Measurements from ENCODE around the gene NPAS3.

Gene NPAS3

DNA sequence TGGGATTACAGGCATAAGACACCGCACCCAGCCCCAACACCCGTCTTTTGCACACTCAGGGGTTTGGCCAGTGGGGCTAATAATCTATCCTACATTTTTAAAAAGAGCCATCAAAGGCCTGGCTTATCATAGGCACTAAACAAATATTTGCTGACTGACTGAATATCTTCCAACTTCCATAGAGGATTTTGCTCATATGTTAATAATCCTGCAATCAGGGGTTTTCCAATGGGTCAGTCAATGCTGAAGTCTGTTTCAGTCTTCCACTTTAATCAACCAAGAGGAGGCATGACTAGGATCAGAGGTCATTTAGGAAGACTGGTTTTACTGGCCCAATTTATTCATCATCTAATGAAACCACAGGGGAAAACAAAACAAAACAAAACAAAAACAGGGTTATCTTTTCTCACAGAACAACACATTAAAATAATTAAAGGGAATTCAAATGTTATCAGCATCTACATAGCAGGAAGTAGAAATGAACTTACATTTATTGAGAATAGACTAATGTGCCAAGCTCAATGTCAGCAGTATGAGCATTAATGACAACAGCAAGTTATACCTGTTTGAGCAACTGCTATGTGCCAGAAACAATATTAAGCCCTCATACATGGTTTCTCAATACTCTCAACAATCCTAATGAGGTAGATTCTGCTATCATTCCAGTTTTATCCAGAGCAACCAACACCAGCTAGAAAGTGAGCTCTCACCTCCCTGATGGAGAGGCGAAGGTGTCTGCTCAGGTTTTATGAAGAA lies 640.0 kb downstream of the NPAS3 start:
- H3K4me1 ChIP-seq (ENCODE audit: control insufficient read depth, insufficient read depth, low read length) = no peaks in the 10 kb centered on the region
- no peaks in the 10 kb centered on the region for H3K9me3 ChIP-seq (ENCODE audit: control insufficient read depth, insufficient read depth, low read depth, low read length)
- H3K27ac ChIP-seq (ENCODE audit: extremely low read depth, low read depth, low read length) = no peak overlapping the region
- no peaks in the 10 kb centered on the region for H3K36me3 ChIP-seq (ENCODE audit: control insufficient read depth in 2 of 2, insufficient read depth in 1 of 2, low read length in 2 of 2)
- CTCF ChIA-PET = no interaction called here
- TF ChIP-seq ZFP37 (tag by site-specific recombination; IDR thresholded peaks at IDR 0.05) (no peak), ZNF341 (tag by site-specific recombination; IDR thresholded peaks at IDR 0.05; ENCODE audit: low read depth) (no peak), BCL11A (tag by site-specific recombination; IDR thresholded peaks at IDR 0.05; ENCODE audit: low read depth) (no peak), MEIS1 (CRISPR knock-in tag; IDR thresholded peaks at IDR 0.05; ENCODE audit: borderline replicate concordance) (no peak), ZNF558 (tag by site-specific recombination; IDR thresholded peaks at IDR 0.05) (no peak), ZNF292 (tag by site-specific recombination; IDR thresholded peaks at IDR 0.05; ENCODE audit: borderline replicate concordance, low read depth) (no peak), ZNF48 (tag by site-specific recombination; IDR thresholded peaks at IDR 0.05) (no peak)
- TF ChIP-seq, protein P1, sequence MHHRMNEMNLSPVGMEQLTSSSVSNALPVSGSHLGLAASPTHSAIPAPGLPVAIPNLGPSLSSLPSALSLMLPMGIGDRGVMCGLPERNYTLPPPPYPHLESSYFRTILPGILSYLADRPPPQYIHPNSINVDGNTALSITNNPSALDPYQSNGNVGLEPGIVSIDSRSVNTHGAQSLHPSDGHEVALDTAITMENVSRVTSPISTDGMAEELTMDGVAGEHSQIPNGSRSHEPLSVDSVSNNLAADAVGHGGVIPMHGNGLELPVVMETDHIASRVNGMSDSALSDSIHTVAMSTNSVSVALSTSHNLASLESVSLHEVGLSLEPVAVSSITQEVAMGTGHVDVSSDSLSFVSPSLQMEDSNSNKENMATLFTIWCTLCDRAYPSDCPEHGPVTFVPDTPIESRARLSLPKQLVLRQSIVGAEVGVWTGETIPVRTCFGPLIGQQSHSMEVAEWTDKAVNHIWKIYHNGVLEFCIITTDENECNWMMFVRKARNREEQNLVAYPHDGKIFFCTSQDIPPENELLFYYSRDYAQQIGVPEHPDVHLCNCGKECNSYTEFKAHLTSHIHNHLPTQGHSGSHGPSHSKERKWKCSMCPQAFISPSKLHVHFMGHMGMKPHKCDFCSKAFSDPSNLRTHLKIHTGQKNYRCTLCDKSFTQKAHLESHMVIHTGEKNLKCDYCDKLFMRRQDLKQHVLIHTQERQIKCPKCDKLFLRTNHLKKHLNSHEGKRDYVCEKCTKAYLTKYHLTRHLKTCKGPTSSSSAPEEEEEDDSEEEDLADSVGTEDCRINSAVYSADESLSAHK (tag by site-specific recombination; IDR thresholded peaks at IDR 0.05) = no peak
- TF ChIP-seq, protein P2, sequence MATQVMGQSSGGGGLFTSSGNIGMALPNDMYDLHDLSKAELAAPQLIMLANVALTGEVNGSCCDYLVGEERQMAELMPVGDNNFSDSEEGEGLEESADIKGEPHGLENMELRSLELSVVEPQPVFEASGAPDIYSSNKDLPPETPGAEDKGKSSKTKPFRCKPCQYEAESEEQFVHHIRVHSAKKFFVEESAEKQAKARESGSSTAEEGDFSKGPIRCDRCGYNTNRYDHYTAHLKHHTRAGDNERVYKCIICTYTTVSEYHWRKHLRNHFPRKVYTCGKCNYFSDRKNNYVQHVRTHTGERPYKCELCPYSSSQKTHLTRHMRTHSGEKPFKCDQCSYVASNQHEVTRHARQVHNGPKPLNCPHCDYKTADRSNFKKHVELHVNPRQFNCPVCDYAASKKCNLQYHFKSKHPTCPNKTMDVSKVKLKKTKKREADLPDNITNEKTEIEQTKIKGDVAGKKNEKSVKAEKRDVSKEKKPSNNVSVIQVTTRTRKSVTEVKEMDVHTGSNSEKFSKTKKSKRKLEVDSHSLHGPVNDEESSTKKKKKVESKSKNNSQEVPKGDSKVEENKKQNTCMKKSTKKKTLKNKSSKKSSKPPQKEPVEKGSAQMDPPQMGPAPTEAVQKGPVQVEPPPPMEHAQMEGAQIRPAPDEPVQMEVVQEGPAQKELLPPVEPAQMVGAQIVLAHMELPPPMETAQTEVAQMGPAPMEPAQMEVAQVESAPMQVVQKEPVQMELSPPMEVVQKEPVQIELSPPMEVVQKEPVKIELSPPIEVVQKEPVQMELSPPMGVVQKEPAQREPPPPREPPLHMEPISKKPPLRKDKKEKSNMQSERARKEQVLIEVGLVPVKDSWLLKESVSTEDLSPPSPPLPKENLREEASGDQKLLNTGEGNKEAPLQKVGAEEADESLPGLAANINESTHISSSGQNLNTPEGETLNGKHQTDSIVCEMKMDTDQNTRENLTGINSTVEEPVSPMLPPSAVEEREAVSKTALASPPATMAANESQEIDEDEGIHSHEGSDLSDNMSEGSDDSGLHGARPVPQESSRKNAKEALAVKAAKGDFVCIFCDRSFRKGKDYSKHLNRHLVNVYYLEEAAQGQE (tag by site-specific recombination; IDR thresholded peaks at IDR 0.05) = no peak
- TF ChIP-seq, protein P3, sequence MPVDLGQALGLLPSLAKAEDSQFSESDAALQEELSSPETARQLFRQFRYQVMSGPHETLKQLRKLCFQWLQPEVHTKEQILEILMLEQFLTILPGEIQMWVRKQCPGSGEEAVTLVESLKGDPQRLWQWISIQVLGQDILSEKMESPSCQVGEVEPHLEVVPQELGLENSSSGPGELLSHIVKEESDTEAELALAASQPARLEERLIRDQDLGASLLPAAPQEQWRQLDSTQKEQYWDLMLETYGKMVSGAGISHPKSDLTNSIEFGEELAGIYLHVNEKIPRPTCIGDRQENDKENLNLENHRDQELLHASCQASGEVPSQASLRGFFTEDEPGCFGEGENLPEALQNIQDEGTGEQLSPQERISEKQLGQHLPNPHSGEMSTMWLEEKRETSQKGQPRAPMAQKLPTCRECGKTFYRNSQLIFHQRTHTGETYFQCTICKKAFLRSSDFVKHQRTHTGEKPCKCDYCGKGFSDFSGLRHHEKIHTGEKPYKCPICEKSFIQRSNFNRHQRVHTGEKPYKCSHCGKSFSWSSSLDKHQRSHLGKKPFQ (tag by site-specific recombination; IDR thresholded peaks at IDR 0.05) = no peak
- TF ChIP-seq, protein P4, sequence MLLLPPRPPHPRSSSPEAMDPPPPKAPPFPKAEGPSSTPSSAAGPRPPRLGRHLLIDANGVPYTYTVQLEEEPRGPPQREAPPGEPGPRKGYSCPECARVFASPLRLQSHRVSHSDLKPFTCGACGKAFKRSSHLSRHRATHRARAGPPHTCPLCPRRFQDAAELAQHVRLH (tag by site-specific recombination; IDR thresholded peaks at IDR 0.05) = no peak
- H3K4me3 ChIP-seq (ENCODE audit: low read depth, low read length) = no peak overlapping the region
- POLR2A ChIA-PET = no interaction called here

DNA sequence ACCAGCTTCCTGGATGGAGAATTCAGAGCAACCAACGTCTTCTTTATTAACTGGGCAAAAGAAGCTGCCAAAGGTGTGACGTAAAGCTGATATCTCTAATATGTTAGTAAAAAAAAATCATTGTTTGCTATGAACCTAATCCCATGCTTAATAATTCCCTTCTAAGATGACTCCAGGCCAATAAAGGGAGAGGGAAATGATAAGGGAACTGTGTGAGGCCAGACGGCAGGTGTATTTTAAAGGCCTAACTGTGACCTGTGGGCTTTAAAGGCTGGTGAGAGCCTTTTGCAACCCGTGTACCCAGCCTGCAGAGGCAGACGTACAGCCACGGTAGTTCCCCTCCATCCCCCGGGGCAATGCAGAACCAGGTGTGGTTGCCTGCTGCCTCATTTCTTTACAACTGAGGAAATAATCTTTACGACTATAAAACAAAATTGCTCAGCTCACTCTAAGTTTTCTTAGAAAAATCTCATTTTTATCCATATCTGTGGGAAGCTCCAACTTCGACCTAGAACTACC lies 641.6 kb downstream of the NPAS3 start:
- ChIA-PET POLR2A (no interaction called here), CTCF (interaction anchor here (0.6 kb wide), 1 partner anchor 363 kb away, joined by 3 read pairs; no protein-coding TSS in a partner anchor)
- Histone ChIP-seq H3K9me3 (ENCODE audit: control insufficient read depth, insufficient read depth, low read depth, low read length) (no peaks in the 10 kb centered on the region), H3K36me3 (ENCODE audit: control insufficient read depth in 2 of 2, insufficient read depth in 1 of 2, low read length in 2 of 2) (no peaks in the 10 kb centered on the region), H3K4me3 (ENCODE audit: low read depth, low read length) (no peak overlapping the region), H3K4me1 (ENCODE audit: control insufficient read depth, insufficient read depth, low read length) (0 out of 2 replicates have a peak, but pooled peaks cover 3% of the 10 kb centered on the region), H3K27ac (ENCODE audit: extremely low read depth, low read depth, low read length) (no peak overlapping the region)
- TF ChIP-seq BCL11A (tag by site-specific recombination; IDR thresholded peaks at IDR 0.05; ENCODE audit: low read depth) (no peak), ZNF341 (tag by site-specific recombination; IDR thresholded peaks at IDR 0.05; ENCODE audit: low read depth) (no peak), ZNF626 (tag by site-specific recombination; IDR thresholded peaks at IDR 0.05) (no peak), ZNF354C (tag by site-specific recombination; IDR thresholded peaks at IDR 0.05; ENCODE audit: borderline replicate concordance, low read depth) (no peak), REPIN1 (tag by site-specific recombination; IDR thresholded peaks at IDR 0.05; ENCODE audit: low read depth) (no peak), SCRT2 (tag by site-specific recombination; IDR thresholded peaks at IDR 0.05) (no peak)
- TF ChIP-seq, protein P5, sequence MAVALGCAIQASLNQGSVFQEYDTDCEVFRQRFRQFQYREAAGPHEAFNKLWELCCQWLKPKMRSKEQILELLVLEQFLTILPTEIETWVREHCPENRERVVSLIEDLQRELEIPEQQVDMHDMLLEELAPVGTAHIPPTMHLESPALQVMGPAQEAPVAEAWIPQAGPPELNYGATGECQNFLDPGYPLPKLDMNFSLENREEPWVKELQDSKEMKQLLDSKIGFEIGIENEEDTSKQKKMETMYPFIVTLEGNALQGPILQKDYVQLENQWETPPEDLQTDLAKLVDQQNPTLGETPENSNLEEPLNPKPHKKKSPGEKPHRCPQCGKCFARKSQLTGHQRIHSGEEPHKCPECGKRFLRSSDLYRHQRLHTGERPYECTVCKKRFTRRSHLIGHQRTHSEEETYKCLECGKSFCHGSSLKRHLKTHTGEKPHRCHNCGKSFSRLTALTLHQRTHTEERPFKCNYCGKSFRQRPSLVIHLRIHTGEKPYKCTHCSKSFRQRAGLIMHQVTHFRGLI (tag by site-specific recombination; IDR thresholded peaks at IDR 0.05) = no peak
- TF ChIP-seq, protein P6, sequence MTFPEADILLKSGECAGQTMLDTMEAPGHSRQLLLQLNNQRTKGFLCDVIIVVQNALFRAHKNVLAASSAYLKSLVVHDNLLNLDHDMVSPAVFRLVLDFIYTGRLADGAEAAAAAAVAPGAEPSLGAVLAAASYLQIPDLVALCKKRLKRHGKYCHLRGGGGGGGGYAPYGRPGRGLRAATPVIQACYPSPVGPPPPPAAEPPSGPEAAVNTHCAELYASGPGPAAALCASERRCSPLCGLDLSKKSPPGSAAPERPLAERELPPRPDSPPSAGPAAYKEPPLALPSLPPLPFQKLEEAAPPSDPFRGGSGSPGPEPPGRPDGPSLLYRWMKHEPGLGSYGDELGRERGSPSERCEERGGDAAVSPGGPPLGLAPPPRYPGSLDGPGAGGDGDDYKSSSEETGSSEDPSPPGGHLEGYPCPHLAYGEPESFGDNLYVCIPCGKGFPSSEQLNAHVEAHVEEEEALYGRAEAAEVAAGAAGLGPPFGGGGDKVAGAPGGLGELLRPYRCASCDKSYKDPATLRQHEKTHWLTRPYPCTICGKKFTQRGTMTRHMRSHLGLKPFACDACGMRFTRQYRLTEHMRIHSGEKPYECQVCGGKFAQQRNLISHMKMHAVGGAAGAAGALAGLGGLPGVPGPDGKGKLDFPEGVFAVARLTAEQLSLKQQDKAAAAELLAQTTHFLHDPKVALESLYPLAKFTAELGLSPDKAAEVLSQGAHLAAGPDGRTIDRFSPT (tag by site-specific recombination; IDR thresholded peaks at IDR 0.05) = no peak
- TF ChIP-seq, protein P7, sequence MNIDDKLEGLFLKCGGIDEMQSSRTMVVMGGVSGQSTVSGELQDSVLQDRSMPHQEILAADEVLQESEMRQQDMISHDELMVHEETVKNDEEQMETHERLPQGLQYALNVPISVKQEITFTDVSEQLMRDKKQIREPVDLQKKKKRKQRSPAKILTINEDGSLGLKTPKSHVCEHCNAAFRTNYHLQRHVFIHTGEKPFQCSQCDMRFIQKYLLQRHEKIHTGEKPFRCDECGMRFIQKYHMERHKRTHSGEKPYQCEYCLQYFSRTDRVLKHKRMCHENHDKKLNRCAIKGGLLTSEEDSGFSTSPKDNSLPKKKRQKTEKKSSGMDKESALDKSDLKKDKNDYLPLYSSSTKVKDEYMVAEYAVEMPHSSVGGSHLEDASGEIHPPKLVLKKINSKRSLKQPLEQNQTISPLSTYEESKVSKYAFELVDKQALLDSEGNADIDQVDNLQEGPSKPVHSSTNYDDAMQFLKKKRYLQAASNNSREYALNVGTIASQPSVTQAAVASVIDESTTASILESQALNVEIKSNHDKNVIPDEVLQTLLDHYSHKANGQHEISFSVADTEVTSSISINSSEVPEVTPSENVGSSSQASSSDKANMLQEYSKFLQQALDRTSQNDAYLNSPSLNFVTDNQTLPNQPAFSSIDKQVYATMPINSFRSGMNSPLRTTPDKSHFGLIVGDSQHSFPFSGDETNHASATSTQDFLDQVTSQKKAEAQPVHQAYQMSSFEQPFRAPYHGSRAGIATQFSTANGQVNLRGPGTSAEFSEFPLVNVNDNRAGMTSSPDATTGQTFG (tag by site-specific recombination; IDR thresholded peaks at IDR 0.05; ENCODE audit: borderline replicate concordance) = no peak
